GM21576 (cell line): ENCODE results near the gene PRRG4.
"Not testable (repeated sequence)": the region's sequence is repeated elsewhere in the genome, so short reads cannot be mapped to it uniquely, and the experiment has no call there.

Experiments
- ATAC-seq: cut with Tn5 transposase; IDR thresholded peaks from one replicate; pipeline ENCODE4 v1.9.1; 2021; ENCODE audit warnings: mild to moderate bottlenecking, moderate library complexity; ENCODE audit not compliant: unreplicated experiment

PRRG4 gene

DNA sequence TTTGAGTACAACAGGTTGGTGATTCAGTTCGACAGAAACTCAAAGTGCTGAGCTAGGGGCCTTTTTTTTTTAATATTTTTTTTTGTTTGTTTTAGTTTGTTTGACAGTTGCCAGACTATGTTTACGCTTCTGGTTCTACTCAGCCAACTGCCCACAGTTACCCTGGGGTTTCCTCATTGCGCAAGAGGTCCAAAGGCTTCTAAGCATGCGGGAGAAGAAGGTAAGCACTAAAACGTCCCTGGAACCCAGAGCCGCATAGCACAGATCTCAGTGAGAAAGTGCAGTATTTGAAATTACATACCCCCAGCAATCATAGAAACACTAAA lies 649 bp downstream of the PRRG4 start:
- no peak for ATAC-seq

DNA sequence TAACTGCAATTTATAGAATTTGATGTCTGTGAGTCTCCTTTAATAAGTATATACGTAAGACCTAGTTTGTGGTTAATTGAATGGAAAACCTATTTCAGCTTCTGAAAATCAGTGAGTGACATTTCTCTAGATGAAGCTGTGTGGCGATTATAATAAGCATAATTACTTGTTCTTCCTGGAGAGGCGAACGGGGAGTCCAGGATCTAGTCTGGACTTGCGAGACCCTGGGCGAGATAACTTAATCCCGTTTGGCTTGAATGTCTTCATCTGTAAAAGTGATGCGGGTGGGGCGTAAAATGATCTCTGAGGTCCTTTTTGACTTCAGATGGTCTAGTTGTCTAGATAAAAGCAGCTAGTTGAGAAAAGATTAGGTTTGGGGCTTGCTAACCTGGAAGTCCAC lies 1.1 kb downstream of the PRRG4 start:
- ATAC-seq, result no peak

DNA sequence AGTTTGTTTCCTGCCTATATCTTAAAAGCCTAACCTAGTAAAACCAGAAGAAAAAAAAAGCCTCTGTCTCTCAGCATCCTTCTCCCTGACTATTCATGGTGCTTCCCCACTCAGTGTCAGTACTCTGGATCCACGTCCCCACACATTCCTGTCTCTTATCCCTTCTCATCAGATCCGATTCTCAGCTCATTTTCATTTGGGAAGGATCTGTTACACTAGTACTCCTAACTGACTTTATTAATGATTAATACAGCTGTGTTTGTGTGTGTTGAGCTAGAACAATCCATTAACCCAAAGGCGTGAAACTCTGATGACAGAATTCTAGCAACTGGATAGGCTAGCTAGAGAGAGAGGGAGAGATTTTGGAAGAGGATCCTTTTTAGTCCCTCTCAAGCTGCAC lies 1.5 kb downstream of the PRRG4 start:
- no peak for ATAC-seq

DNA sequence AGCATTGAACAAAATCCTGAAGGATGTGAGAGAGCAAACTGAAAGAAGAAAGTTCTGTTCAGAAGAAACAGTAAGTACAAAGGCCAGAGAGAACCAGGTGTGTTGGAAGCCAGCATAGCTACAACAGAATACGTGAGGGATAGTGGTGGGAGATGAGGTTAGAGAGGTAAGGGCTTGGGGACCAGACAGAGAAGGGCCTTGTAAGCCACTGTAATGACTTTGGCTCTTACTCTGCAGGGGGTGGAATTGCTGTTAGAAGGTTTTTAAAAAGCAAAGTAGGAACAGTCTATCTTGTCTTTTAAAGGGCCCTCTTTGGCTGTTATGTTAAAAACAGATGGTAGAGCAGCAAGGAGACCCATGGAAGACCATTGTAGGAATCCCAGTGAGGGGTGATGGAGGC lies 4.2 kb downstream of the PRRG4 start:
- no peak for ATAC-seq

DNA sequence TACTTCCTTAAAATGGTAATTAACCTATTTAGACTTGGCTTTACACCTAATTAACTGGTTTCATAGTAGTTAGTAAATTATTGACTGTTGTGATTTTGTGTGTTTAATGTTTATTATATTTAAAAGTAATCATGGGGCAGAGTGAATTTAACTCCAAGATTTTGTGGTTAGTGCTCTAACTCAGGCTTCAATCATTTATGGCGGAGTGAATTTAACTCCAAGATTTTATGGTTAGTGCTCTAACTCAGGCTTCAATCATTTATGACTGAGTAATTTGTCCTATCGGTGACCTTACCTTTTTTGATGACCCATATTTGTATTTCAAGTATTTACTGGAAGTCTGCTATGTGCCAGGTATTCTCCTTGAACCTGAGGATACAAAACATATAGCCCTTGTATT lies 7.2 kb downstream of the PRRG4 start:
- no peak for ATAC-seq

- no peak for ATAC-seq
Observed at GRCh38 chr11:32838505-32839274, 9.0 kb downstream of the PRRG4 start.

DNA sequence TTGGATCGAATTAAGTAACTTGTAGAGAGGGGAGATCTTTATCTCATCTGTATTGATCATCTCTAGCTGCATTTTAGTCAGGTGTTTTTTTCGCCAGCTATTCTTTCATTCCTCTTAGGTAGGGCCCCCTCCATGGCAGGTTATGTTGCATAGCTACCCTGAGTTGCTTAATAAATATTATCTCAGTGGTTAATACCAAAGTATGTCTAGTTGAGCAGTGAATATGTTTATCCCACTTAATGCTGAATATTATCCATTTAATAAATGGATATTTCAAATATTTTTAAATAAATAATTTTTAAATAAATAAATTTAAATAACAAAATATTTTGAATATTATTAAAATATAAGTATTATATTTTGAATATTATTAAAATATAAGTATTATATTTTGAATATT lies 9.6 kb downstream of the PRRG4 start:
- no peak for ATAC-seq

DNA sequence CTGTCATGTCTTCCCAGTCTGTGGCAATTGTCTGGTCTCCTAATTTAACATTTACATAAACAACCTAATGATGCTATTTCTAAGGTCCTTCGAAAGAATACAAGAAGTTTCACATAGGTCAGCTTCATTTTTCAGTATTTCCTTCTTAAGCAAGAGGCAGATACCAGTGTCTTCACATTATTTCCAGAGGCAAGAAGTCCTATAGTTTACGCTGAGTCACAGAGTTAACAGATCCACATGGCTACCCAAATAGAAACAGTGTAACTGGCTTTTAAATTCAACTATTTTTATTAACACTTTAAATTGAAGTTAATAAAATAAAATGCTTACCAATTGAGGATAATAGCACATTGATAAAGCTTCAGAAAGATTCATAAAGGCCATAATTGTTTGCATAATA lies 10.9 kb downstream of the PRRG4 start:
- no peak for ATAC-seq

DNA sequence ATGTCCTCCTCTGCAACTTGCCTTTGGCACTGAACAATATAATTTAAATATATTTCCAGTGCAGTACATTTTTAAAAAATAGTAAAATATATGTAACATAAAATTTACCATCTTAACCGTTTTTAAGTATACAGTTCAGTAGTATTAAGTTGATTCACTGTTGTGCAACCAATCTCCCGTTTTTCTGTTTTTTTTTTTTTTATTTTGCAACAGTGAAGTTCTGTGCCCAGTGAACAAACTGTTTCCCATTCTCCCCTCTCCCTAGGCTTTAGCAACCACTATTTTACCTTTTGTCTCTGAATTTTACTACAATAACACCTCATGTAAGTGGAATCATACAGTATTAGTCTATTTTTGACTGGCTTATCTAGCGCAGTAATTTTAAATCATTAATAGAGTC lies 13.8 kb downstream of the PRRG4 start:
- ATAC-seq, result no peak

- no peak for ATAC-seq
Observed at GRCh38 chr11:32847511-32847910, 17.8 kb downstream of the PRRG4 start.

GRCh38 chr11:32849761-32850160 lies 20.0 kb downstream of the PRRG4 start:
- no peak for ATAC-seq

DNA sequence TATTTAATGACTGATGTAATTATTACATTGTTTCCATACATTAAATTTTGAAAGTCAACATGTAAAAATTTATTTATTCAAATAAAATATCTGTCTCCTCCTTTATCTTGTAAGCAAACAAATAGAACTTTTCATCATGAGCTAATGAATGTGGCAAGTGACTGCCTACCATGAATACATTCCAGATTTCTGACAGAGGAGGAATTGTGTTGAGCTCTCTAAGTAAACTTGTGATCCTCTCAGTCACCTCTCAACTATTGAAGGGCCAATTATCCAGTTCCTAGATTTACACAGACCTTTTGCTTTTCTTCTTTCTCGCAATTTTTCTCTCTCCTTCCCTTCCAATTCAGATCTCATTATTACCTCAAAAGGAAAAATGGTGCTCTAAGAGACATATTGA lies 21.5 kb downstream of the PRRG4 start:
- ATAC-seq, result no peak

- ATAC-seq, result no peak
Observed at GRCh38 chr11:32852207-32852606, 22.5 kb downstream of the PRRG4 start.

DNA sequence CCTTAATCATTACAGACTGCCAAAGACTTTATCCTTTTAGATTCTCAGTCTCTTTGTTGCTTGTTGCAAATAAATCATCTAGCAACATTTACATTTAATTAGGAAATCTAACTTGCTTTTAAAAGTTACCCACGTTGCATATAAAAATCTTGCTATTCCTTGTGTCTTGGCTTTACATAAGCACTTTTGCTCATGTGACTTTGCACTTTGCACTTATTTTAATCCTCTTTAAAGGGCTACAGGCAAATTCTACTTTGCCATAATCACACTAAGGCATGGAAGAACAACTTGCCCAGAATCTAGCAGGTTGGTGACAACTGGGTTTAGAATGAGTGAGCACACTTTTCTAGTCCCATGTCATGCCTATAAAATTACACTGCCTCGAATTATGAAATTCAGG lies 25.9 kb downstream of the PRRG4 start:
- ATAC-seq, result no peak

DNA sequence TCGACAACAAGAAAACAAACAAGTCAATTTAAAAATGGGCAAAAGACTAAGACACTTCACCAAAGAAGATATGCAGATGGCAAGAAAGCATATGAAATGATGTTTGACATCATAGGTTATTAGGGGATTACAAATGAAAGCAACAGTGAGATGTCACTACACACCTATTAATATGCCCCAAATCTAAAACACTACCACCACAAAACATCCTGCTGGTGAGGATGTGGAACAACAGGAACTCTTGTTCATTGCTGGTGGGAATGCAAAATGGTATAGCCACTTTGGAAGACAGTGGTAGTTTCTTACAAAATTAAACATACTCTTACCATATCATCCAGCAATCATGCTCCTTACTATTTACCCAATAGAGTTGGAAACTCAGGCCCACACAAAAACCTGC lies 29.0 kb downstream of the PRRG4 start:
- no peak for ATAC-seq

- ATAC-seq, result no peak
Observed at GRCh38 chr11:32861850-32862577, 32.3 kb downstream of the PRRG4 start.

DNA sequence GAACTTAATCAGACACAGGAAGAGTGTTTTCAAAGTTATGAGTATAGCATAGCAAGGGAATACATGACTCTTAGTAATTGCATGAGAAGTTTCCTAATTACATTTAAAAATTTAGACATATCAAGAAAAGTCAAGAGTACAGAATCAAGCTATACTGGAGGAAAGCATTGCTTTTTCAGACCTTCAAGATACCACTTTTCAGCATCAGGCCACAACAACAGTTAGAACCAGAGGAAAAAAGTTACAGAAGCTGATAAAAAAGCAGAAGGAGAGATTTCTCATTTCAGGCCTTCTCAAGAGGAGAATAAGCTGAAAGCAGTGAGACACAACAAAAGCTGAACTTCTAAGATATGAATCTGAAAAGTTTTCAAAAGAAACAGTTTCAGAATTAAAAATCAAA lies 34.8 kb downstream of the PRRG4 start:
- no peak for ATAC-seq

DNA sequence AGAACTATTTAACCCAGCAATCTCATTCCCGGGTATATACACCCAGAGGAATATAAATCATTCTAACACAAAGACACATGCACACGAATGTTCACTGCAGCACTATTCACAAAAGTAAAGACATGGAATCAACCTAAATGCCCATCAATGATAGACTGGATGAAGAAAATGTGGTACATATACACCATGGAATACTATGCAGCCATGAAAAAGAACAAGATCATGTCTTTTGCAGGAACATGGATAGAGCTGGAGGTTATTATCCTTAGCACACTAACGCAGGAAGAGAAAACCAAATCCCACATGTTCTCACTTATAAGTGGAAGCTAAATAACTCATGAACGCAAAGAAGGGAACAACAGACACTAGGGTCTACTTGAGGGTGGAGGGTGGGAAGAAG lies 39.0 kb downstream of the PRRG4 start:
- not testable (repeated sequence) for ATAC-seq

DNA sequence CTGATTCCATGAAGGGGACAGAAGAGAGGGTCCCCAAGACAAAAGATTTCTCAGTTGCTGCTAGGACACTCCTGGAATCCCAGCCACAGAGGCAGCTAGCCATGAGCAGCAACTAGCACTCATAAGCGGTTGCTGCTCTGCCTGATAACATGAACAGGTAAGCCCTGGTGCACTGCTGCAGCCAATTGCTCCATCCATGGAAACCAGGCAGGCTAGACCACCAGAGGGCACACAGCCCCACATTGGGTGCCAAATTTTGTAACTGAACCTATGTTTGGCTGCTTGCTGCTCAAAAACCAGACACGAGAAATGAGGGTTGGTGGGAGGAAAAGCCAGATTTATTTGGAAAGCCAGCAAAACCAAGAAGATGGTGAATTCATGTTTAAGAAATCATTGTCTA lies 40.9 kb downstream of the PRRG4 start:
- ATAC-seq, result no peak

DNA sequence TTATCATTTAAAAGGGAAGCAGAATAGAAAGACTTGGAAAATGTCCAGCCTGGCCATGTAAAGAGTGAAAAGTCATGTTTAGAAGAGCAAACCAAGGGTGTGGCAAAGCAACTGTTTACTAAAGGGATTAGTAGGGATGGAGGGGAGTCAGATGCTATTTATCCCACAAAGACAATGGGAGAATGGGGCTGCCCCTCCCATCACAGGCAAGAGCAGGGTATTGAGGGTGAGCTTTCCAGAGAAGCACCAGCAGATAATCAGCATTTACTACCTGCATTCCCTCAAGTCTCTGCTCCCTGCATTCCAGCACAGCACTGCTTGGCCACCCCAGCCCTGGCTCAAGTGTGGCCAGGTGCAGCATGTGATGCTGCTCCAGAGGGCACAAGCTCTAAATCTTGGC lies 44.4 kb downstream of the PRRG4 start:
- no peak for ATAC-seq

GRCh38 chr11:32881286-32881685 lies 51.6 kb downstream of the PRRG4 start:
- ATAC-seq, result no peak

- no peak for ATAC-seq
Observed at GRCh38 chr11:32883421-32883820, 53.7 kb downstream of the PRRG4 start.

DNA sequence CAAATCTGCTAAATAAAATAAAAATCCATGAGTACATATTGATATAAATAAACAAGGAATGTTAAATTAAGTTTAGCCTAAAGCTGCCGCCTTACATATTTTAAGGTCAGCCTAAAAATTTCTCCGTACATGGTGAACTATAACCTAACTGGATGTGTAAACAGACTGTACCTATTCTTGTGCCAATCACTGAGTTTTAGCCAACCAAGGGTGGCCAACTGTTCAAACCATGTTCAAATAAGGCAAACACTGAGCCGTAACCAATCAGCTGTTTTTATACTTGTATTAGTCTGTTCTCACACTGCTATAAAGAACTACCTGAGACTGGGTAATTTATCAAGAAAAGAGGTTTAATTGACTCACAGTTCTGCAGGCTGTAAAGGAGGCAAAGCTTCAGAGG lies 54.3 kb downstream of the PRRG4 start:
- no peak for ATAC-seq
